NCI-H82 treated with DMSO at 0.1 percent for 48 hours (cell line): ENCODE data around the gene C4A.
"Not testable (repeated sequence)": the region's sequence is repeated elsewhere in the genome, so short reads cannot be mapped to it uniquely, and the experiment has no call there.

Experiments used
- DNase-seq: peaks from one replicate; lab custom pipeline; 2025; ENCODE audit not compliant: unreplicated experiment; lab: John Stamatoyannopoulos, UW

The C4A gene

GRCh38 chr6:32022100-32022499, 40.2 kb downstream of the C4A start:
- DNase-seq: not testable (repeated sequence)

GRCh38 chr6:32028631-32029030, 46.8 kb downstream of the C4A start:
- not testable (repeated sequence) for DNase-seq

GRCh38 chr6:32029553-32029952, 47.7 kb downstream of the C4A start:
- not testable (repeated sequence) for DNase-seq

- DNase-seq: not testable (repeated sequence)
Measured at GRCh38 chr6:32035283-32036013, 53.6 kb downstream of the C4A start.

GRCh38 chr6:32037136-32037535, 55.3 kb downstream of the C4A start:
- not testable (repeated sequence) for DNase-seq

- not testable (repeated sequence) for DNase-seq
Measured at GRCh38 chr6:32037598-32038524, 56.0 kb downstream of the C4A start, which contains the start of gene CYP21A2. Gene CYP21A2, plus strand, starts transcription at chr6:32038415. Its CDS starts 8 bp downstream, at chr6:32038423.

- not testable (repeated sequence) for DNase-seq
Measured at GRCh38 chr6:32038878-32039277, 57.0 kb downstream of the C4A start.

- DNase-seq: not testable (repeated sequence)
Measured at GRCh38 chr6:32039321-32040274, 57.7 kb downstream of the C4A start.

- not testable (repeated sequence) for DNase-seq
Measured at GRCh38 chr6:32040299-32041049, 58.6 kb downstream of the C4A start.

GRCh38 chr6:32041050-32041321, 59.1 kb downstream of the C4A start:
- not testable (repeated sequence) for DNase-seq

GRCh38 chr6:32041385-32041784, 59.5 kb downstream of the C4A start:
- DNase-seq: not testable (repeated sequence)

GRCh38 chr6:32042276-32042675, 60.4 kb downstream of the C4A start:
- not testable (repeated sequence) for DNase-seq

- not testable (repeated sequence) for DNase-seq
Measured at GRCh38 chr6:32043589-32044380, 61.9 kb downstream of the C4A start.

- not testable (repeated sequence) for DNase-seq
Measured at GRCh38 chr6:32044916-32045315, 63.1 kb downstream of the C4A start.

GRCh38 chr6:32045811-32046449, 64.1 kb downstream of the C4A start:
- DNase-seq: no peak

- DNase-seq: no peak
Measured at GRCh38 chr6:32046450-32047083, 64.7 kb downstream of the C4A start.

- DNase-seq: no peak
Measured at GRCh38 chr6:32047084-32047478, 65.2 kb downstream of the C4A start.

- DNase-seq: no peak
Measured at GRCh38 chr6:32047539-32047854, 65.6 kb downstream of the C4A start.
